Measurements from ENCODE around the gene CDK6.

DNA sequence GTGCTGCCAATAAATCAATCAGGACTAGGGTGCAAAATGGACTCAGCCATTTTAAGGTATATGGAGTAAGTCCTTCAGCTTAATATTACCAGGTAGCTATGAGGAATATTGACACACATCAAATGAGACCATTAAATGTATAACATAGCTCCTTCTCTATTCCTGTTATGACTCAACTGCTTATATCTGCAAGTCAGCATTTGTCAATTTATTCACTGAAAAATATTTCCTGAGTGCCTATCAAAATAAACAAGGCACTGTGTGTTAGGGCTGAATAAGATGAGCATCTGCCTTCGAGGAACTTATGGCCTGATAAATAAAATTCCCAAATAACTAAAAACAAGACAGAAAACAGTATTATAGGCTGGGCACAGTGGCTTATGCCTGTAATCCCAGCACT is 113.8 kb downstream of the CDK6 start:
- TF ChIP-seq SRF (IDR thresholded peaks at IDR 0.05; ENCODE audit: low read depth) (no peak), EZH2phosphoT487 (IDR thresholded peaks at IDR 0.05; ENCODE audit: borderline replicate concordance) (no peak), POLR2A (IDR thresholded peaks at IDR 0.05; ENCODE audit: borderline replicate concordance, extremely low read depth, insufficient read depth, insufficient read length) (no peak), POLR2AphosphoS5 (IDR thresholded peaks at IDR 0.05; ENCODE audit: low read depth, low read length) (no peak), ZFX (IDR thresholded peaks at IDR 0.05) (no peak), TCF7L2 (IDR thresholded peaks at IDR 0.05; ENCODE audit: borderline replicate concordance, extremely low read depth, insufficient read depth, insufficient read length) (no peak), EZH2 (IDR thresholded peaks at IDR 0.05) (no peak)
- TF ChIP-seq, protein P1, sequence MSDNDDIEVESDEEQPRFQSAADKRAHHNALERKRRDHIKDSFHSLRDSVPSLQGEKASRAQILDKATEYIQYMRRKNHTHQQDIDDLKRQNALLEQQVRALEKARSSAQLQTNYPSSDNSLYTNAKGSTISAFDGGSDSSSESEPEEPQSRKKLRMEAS (IDR thresholded peaks at IDR 0.05), result no peak
- TF ChIP-seq, protein P2, sequence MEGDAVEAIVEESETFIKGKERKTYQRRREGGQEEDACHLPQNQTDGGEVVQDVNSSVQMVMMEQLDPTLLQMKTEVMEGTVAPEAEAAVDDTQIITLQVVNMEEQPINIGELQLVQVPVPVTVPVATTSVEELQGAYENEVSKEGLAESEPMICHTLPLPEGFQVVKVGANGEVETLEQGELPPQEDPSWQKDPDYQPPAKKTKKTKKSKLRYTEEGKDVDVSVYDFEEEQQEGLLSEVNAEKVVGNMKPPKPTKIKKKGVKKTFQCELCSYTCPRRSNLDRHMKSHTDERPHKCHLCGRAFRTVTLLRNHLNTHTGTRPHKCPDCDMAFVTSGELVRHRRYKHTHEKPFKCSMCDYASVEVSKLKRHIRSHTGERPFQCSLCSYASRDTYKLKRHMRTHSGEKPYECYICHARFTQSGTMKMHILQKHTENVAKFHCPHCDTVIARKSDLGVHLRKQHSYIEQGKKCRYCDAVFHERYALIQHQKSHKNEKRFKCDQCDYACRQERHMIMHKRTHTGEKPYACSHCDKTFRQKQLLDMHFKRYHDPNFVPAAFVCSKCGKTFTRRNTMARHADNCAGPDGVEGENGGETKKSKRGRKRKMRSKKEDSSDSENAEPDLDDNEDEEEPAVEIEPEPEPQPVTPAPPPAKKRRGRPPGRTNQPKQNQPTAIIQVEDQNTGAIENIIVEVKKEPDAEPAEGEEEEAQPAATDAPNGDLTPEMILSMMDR (IDR thresholded peaks at IDR 0.05 in 2 of 3, conservative IDR thresholded peaks at IDR 0.05 in 1 of 3; ENCODE audit: borderline replicate concordance in 1 of 3, insufficient read depth in 1 of 3, low read depth in 2 of 3, low read length in 2 of 3), result no peak
- TF ChIP-seq, protein P3, sequence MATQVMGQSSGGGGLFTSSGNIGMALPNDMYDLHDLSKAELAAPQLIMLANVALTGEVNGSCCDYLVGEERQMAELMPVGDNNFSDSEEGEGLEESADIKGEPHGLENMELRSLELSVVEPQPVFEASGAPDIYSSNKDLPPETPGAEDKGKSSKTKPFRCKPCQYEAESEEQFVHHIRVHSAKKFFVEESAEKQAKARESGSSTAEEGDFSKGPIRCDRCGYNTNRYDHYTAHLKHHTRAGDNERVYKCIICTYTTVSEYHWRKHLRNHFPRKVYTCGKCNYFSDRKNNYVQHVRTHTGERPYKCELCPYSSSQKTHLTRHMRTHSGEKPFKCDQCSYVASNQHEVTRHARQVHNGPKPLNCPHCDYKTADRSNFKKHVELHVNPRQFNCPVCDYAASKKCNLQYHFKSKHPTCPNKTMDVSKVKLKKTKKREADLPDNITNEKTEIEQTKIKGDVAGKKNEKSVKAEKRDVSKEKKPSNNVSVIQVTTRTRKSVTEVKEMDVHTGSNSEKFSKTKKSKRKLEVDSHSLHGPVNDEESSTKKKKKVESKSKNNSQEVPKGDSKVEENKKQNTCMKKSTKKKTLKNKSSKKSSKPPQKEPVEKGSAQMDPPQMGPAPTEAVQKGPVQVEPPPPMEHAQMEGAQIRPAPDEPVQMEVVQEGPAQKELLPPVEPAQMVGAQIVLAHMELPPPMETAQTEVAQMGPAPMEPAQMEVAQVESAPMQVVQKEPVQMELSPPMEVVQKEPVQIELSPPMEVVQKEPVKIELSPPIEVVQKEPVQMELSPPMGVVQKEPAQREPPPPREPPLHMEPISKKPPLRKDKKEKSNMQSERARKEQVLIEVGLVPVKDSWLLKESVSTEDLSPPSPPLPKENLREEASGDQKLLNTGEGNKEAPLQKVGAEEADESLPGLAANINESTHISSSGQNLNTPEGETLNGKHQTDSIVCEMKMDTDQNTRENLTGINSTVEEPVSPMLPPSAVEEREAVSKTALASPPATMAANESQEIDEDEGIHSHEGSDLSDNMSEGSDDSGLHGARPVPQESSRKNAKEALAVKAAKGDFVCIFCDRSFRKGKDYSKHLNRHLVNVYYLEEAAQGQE (IDR thresholded peaks at IDR 0.05; ENCODE audit: low read depth), result no peak

All from HCT116 (cell line).